Dendritic cell treated with granulocyte-macrophage colony-stimulating factor and Interleukin-4, amounts not matched to agents 40 ng/mL and 50 ng/mL, for 4 days (primary cell): ENCODE data around the gene ZCCHC7.
"Not testable (repeated sequence)": the region's sequence is repeated elsewhere in the genome, so short reads cannot be mapped to it uniquely, and the experiment has no call there.

Source experiments
- H3K27ac Mint-ChIP-seq: one replicate; pipeline ENCODE4 v1.8.0; 2022; ENCODE audit warnings: mild to moderate bottlenecking, mixed read lengths
- H3K27me3 Mint-ChIP-seq: one replicate; pipeline ENCODE4 v1.8.0; 2022; ENCODE audit warnings: mild to moderate bottlenecking, mixed read lengths
- H3K36me3 Mint-ChIP-seq: one replicate; pipeline ENCODE4 v1.8.0; 2022; ENCODE audit warnings: low read depth, mixed read lengths
- H3K4me1 Mint-ChIP-seq: one replicate; pipeline ENCODE4 v1.8.0; 2022; ENCODE audit warnings: low read depth, mixed read lengths
- H3K4me3 Mint-ChIP-seq: one replicate; pipeline ENCODE4 v1.8.0; 2022; ENCODE audit warnings: mild to moderate bottlenecking, moderate library complexity, mixed read lengths
- H3K9me3 Mint-ChIP-seq: one replicate; pipeline ENCODE4 v1.8.0; 2022; ENCODE audit warnings: mixed read lengths
- intact Hi-C: fragments of 100-400 bp; cut with micrococcal nuclease; formaldehyde crosslinking; loops from one replicate; pipeline ENCODE4 v1.15.0; 2022

ZCCHC7 gene

GRCh38 chr9:37165644-37166043, 45.3 kb downstream of the ZCCHC7 start:
- no peaks in the 10 kb centered on the region for H3K9me3 Mint-ChIP-seq
- no peak overlapping the region for H3K27ac Mint-ChIP-seq
- peaks cover 64% of the 10 kb centered on the region for H3K36me3 Mint-ChIP-seq
- H3K27me3 Mint-ChIP-seq, result no peaks in the 10 kb centered on the region
- no peaks in the 10 kb centered on the region for H3K4me1 Mint-ChIP-seq
- intact Hi-C loops, result no loop called here
- H3K4me3 Mint-ChIP-seq, result no peak overlapping the region

GRCh38 chr9:37167456-37168047, 47.2 kb downstream of the ZCCHC7 start:
- H3K27ac Mint-ChIP-seq, result no peak overlapping the region
- H3K4me3 Mint-ChIP-seq, result no peak overlapping the region
- H3K27me3 Mint-ChIP-seq, result no peaks in the 10 kb centered on the region
- H3K36me3 Mint-ChIP-seq, result peaks cover 65% of the 10 kb centered on the region
- intact Hi-C loops, result no loop called here
- H3K9me3 Mint-ChIP-seq, result no peaks in the 10 kb centered on the region
- no peaks in the 10 kb centered on the region for H3K4me1 Mint-ChIP-seq

GRCh38 chr9:37172557-37172956, 52.2 kb downstream of the ZCCHC7 start:
- no peaks in the 10 kb centered on the region for H3K9me3 Mint-ChIP-seq
- H3K27me3 Mint-ChIP-seq, result no peaks in the 10 kb centered on the region
- intact Hi-C loops, result no loop called here
- no peak overlapping the region for H3K27ac Mint-ChIP-seq
- no peaks in the 10 kb centered on the region for H3K4me1 Mint-ChIP-seq
- peaks cover 59% of the 10 kb centered on the region for H3K36me3 Mint-ChIP-seq
- H3K4me3 Mint-ChIP-seq, result no peak overlapping the region

GRCh38 chr9:37174247-37174646, 53.9 kb downstream of the ZCCHC7 start:
- no peaks in the 10 kb centered on the region for H3K9me3 Mint-ChIP-seq
- no peak overlapping the region for H3K4me3 Mint-ChIP-seq
- H3K27ac Mint-ChIP-seq, result no peak overlapping the region
- peaks cover 59% of the 10 kb centered on the region for H3K36me3 Mint-ChIP-seq
- no peaks in the 10 kb centered on the region for H3K4me1 Mint-ChIP-seq
- no peaks in the 10 kb centered on the region for H3K27me3 Mint-ChIP-seq
- intact Hi-C loops, result no loop called here

- intact Hi-C loops, result no loop called here
- peaks cover 43% of the 10 kb centered on the region for H3K36me3 Mint-ChIP-seq
- peaks cover 8% of the 10 kb centered on the region for H3K9me3 Mint-ChIP-seq
- H3K4me3 Mint-ChIP-seq, result no peak overlapping the region
- H3K27me3 Mint-ChIP-seq, result no peaks in the 10 kb centered on the region
- H3K4me1 Mint-ChIP-seq, result peaks cover 4% of the 10 kb centered on the region
- H3K27ac Mint-ChIP-seq, result no peak overlapping the region
These were observed 58.4 kb downstream of the ZCCHC7 start for GRCh38 chr9:37178742-37179141.

GRCh38 chr9:37179576-37179975, 59.2 kb downstream of the ZCCHC7 start:
- H3K27ac Mint-ChIP-seq, result no peak overlapping the region
- peaks cover 7% of the 10 kb centered on the region for H3K4me1 Mint-ChIP-seq
- peaks cover 47% of the 10 kb centered on the region for H3K36me3 Mint-ChIP-seq
- H3K27me3 Mint-ChIP-seq, result no peaks in the 10 kb centered on the region
- no peak overlapping the region for H3K4me3 Mint-ChIP-seq
- peaks cover 8% of the 10 kb centered on the region for H3K9me3 Mint-ChIP-seq
- intact Hi-C loops, result no loop called here

- H3K36me3 Mint-ChIP-seq, result peaks cover 47% of the 10 kb centered on the region
These were observed 59.8 kb downstream of the ZCCHC7 start for GRCh38 chr9:37180138-37180537.

GRCh38 chr9:37182718-37183117, 62.3 kb downstream of the ZCCHC7 start:
- intact Hi-C loops, result no loop called here
- H3K4me3 Mint-ChIP-seq, result no peak overlapping the region
- peaks cover 36% of the 10 kb centered on the region for H3K36me3 Mint-ChIP-seq
- H3K27me3 Mint-ChIP-seq, result no peaks in the 10 kb centered on the region
- peaks cover 16% of the 10 kb centered on the region for H3K4me1 Mint-ChIP-seq
- H3K9me3 Mint-ChIP-seq, result peaks cover 8% of the 10 kb centered on the region
- no peak overlapping the region for H3K27ac Mint-ChIP-seq

More at GRCh38 chr9:37180138-37180537, 59.8 kb downstream of the ZCCHC7 start:
- Mint-ChIP-seq H3K4me1 (peaks cover 9% of the 10 kb centered on the region), H3K27ac (no peak overlapping the region), H3K9me3 (peaks cover 8% of the 10 kb centered on the region), H3K27me3 (no peaks in the 10 kb centered on the region), H3K4me3 (no peak overlapping the region)
- intact Hi-C loops, result no loop called here

GRCh38 chr9:37184905-37185867, 64.8 kb downstream of the ZCCHC7 start:
- Mint-ChIP-seq H3K27me3 (no peaks in the 10 kb centered on the region), H3K27ac (no peak overlapping the region), H3K9me3 (peaks cover 8% of the 10 kb centered on the region), H3K36me3 (peaks cover 36% of the 10 kb centered on the region), H3K4me1 (peaks cover 22% of the 10 kb centered on the region), H3K4me3 (no peak overlapping the region)
- intact Hi-C loops, result no loop called here

GRCh38 chr9:37187292-37187691, 66.9 kb downstream of the ZCCHC7 start:
- intact Hi-C loops, result no loop called here
- Mint-ChIP-seq H3K4me3 (no peak overlapping the region), H3K27me3 (no peaks in the 10 kb centered on the region), H3K9me3 (no peaks in the 10 kb centered on the region), H3K36me3 (peaks cover 46% of the 10 kb centered on the region), H3K27ac (peak overlapping the region; percentile 46), H3K4me1 (peaks cover 18% of the 10 kb centered on the region)

- peaks cover 18% of the 10 kb centered on the region for H3K4me1 Mint-ChIP-seq
- no peak overlapping the region for H3K4me3 Mint-ChIP-seq
- H3K36me3 Mint-ChIP-seq, result peaks cover 51% of the 10 kb centered on the region
- intact Hi-C loops, result no loop called here
- H3K27me3 Mint-ChIP-seq, result no peaks in the 10 kb centered on the region
- no peaks in the 10 kb centered on the region for H3K9me3 Mint-ChIP-seq
- H3K27ac Mint-ChIP-seq, result peak overlapping the region; percentile 46
These were observed 67.5 kb downstream of the ZCCHC7 start for GRCh38 chr9:37187713-37188439.

GRCh38 chr9:37190739-37191138, 70.4 kb downstream of the ZCCHC7 start:
- H3K27me3 Mint-ChIP-seq, H3K4me3 Mint-ChIP-seq, intact Hi-C loops, H3K27ac Mint-ChIP-seq, H3K9me3 Mint-ChIP-seq: not testable (repeated sequence)
- H3K36me3 Mint-ChIP-seq, result peaks cover 60% of the 10 kb centered on the region
- H3K4me1 Mint-ChIP-seq, result peaks cover 22% of the 10 kb centered on the region

GRCh38 chr9:37191403-37192089, 71.2 kb downstream of the ZCCHC7 start:
- no peak overlapping the region for H3K4me3 Mint-ChIP-seq
- peaks cover 27% of the 10 kb centered on the region for H3K4me1 Mint-ChIP-seq
- no peaks in the 10 kb centered on the region for H3K27me3 Mint-ChIP-seq
- intact Hi-C loops, result no loop called here
- H3K36me3 Mint-ChIP-seq, result peaks cover 61% of the 10 kb centered on the region
- H3K9me3 Mint-ChIP-seq, result no peaks in the 10 kb centered on the region
- no peak overlapping the region for H3K27ac Mint-ChIP-seq
